SK-N-MC (cell line): ENCODE results near the gene NRM.
A peak's percentile ranks its signal among the peaks of the same experiment; 100 is the strongest.

Source experiments
- EZH2 ChIP-seq: fragments of 200-600 bp; sonication (generic); IDR thresholded peaks from one replicate; pipeline ENCODE4 v1.6.1; 2017; ENCODE audit warnings: antibody characterized with exemption
- FOXP2 ChIP-seq: optimal IDR thresholded peaks from 2 replicates; pipeline ENCODE3; 2011; ENCODE audit warnings: mild to moderate bottlenecking, moderate library complexity; ENCODE audit not compliant: insufficient read depth; ENCODE audit errors: extremely low read length, control extremely low read depth
- POLR2AphosphoS5 ChIP-seq: IDR thresholded peaks from 2 replicates; pipeline ENCODE4 v1.6.1; 2012; ENCODE audit warnings: mild to moderate bottlenecking, low read depth, low read length, borderline replicate concordance

DNA sequence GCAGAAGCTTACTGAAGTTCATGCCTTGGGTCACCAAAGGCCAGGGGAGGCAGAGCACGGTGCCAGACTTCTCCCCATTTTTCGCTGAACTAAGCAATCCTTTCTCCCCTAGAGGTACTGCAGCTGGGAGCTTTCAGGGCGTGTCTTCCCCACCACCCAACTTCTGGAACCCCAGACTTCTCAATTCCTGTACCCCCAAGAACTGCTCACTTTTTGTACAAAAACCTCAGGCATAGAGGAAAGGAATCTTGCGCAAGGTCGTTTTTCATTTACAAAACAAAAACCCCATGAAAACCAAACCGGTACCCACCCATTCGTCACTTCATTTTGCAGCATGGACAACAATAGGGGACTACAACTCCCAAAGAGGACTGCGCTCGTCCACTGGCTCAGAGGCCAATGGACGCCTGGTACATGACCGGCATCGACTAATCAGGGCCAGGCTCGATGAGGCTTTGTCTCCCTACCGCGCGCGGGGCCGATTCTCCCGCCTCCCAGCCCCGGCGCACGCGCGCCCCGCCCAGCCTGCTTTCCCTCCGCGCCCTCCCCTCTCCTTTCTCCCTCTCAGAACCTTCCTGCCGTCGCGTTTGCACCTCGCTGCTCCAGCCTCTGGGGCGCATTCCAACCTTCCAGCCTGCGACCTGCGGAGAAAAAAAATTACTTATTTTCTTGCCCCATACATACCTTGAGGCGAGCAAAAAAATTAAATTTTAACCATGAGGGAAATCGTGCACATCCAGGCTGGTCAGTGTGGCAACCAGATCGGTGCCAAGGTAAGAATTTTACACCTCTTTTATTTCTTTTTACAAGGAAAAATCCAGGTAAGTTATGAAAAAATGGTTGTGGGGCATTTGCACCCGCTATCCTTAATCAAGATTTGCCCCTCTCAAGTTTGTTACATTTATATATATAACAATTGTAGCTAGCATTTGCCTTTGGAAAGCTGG, 29.3 kb upstream of the NRM start, which contains the start of gene TUBB:
- TF ChIP-seq EZH2 (no peak), POLR2AphosphoS5 (peak; percentile 97), FOXP2 (no peak)
